HG02970 (cell line): ENCODE results near the gene DUOXA1.

ENCODE experiments used
- ATAC-seq: cut with Tn5 transposase; IDR thresholded peaks from one replicate; pipeline ENCODE4 v1.9.1; 2021; ENCODE audit warnings: mild to moderate bottlenecking, moderate library complexity, moderate number of reproducible peaks; ENCODE audit not compliant: unreplicated experiment, low FRiP score

Gene DUOXA1

GRCh38 chr15:45134046-45134445 is 4.4 kb upstream of the DUOXA1 start:
- ATAC-seq, result no peak

DNA sequence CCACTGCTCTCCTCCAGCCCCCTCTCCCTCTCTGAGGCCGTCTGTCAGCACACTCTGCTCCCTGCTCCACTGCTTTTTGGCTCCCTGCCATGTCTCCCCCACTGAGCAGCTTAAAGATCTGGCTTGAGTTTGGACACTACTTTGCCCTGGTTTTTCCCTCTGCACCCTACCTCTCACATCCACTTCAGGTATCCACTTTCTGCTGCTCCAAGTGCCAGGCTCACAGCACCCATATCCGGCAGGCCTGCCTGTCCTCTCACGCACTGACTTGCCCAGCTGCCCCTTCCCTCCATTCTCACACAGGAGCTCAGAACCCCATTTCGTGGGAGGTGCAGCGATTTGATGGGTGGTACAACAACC is 3.9 kb upstream of the DUOXA1 start:
- ATAC-seq, result no peak

GRCh38 chr15:45132844-45133560 is 3.3 kb upstream of the DUOXA1 start:
- no peak for ATAC-seq

GRCh38 chr15:45131510-45131909 is 1.8 kb upstream of the DUOXA1 start:
- ATAC-seq, result no peak

DNA sequence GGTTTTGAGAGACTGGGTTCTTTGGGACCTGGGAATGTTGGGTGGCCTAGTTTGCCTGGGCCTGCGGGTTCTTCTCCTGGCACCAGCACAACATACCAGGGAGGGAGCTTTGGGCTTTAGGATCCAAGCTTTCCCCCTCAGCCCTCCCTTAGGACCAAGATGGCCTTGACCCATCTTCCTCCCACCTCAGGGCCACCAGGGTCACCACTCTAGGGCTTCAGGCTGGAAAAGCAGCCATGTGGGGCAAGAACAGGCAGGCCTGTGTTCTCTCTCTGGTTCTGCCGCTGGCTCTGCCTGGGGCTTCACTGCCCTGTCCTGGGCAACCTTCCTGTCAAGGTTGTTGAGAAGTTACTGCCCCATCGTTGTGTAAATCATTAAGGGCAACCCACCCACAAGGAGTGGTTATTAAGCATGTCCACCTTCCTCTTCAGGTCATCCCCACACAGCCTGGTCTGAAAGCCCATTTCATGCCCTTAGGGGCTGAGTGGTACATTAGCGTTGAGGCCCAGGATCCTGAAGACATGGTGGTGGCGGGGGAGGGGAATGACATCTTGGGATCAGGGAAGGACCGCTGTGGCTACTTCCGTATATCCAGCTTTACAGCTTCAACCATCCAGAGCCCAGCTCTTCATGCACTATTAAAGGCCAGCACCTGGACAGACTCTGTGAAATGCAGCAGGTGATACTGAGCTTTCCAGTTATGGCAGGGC is 767 bp upstream of the DUOXA1 start:
- no peak for ATAC-seq

- ATAC-seq, result no peak
Measured at GRCh38 chr15:45128971-45129639, 574 bp downstream of the DUOXA1 start.

DNA sequence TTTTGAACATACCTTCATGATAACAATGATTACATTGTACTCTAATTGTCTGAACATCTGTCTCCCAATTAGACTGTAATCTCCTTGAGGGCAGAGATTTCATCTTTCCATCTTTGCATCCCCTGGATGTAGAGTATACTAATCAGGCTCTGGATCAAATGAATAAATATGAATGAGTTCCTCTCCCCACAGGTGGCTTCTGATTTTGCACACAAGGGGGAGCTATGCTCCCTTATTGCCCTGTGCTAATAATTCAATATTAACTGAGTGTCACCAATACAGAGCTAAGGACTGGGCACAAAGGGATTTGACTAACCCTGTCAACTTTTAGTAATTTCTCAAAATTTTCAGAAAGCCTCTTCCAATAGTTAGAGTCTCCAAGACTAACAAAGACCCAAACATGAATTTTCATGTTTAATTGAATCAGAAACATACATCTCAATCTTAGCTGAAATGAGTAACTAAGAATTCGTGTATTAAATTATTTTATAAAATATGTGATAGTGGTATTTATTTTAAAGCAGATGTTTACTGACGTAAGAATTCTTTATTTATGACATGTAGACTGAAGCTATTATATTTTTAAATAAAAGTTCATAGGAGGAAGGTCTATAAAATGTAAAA is 3.0 kb downstream of the DUOXA1 start:
- ATAC-seq, result no peak

DNA sequence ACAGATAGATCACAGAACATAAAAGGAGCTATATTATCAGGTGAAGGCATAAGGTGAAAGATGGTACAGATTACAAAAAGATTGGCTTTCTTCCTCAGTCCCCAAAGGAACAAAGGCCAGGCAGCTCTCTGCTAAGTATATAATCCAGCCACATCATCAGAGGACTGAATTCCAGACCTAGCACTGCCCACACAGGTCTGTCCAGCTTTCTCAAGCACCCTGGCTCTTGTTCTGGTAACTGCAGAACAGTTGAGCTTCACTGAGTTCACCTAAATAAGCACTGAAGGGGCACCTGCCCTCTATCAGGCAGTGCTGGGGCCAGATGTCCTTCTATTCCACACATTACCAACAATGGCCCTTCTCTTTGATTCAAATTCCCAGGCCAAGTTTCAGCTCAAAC is 6.3 kb downstream of the DUOXA1 start:
- no peak for ATAC-seq

DNA sequence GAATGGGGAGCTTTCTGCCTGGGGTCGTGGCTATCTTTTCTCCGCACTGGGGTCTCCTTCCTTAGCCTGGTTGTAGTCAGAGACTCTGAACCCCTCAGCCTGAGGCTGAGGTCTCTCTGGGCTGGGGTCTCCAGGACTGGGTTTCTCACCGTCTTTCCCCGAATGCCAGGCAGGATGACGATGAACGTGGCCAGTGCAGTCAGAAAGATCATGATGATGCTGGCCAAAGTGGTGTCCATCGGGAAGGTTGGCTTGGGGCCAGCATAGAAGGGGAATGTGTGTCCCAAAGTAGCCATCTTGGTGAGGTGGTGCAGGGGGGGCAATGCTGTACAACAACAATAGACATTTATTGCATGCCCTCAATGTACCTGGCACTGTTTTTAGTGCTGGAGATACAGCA is 7.0 kb downstream of the DUOXA1 start:
- ATAC-seq, result no peak

DNA sequence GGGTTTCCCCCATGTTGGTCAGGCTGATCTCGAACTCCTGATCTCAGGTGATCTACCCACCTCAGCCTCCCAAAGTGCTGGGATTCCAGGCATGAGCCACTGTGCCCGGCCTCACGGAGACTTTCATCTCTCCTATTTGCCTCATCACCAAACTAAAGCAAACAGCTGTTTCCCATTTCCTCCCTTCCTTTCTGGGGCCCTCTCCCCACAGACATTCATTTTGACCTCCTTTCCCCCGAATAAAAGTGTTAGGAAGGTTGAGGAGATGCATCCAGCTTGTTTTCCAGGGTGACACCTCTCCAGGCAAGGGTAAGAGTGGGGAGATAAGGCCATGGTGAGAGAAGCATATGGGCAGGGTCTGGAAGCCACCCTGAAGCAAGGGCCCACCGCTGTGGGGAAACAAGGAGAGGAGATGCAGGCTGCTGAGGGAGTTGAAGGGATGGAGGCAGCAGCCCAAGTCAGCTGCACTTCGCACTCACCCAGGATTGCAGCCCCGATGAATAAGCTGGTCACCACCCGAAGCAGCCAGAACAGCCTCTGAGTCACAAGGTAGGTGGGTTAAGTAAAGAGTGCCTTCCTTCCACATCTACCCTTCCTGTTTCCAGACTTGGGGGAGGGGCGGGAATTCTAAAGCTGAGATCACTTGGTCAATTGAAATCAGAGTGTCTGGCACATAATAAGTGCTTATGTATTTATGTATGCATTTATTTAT is 7.8 kb downstream of the DUOXA1 start:
- no peak for ATAC-seq

DNA sequence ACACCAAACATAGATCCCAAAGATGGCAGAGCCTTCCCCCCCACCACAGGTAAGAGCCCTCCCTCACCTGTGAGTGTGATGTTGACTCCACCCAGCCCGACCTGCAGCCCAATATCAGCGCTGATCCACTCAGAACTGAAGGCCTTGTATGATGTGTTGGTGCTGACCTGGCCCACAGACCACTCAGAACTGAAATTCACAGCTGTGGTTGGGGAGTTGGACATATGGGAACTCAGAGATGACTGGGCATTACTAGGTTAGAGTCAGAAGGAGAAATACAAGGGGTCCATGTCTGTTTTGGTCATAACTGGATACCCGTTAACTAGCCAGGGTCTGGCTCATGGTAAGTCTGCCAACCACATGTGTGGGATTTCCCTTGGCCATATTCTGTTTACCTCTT is 8.7 kb downstream of the DUOXA1 start:
- no peak for ATAC-seq

DNA sequence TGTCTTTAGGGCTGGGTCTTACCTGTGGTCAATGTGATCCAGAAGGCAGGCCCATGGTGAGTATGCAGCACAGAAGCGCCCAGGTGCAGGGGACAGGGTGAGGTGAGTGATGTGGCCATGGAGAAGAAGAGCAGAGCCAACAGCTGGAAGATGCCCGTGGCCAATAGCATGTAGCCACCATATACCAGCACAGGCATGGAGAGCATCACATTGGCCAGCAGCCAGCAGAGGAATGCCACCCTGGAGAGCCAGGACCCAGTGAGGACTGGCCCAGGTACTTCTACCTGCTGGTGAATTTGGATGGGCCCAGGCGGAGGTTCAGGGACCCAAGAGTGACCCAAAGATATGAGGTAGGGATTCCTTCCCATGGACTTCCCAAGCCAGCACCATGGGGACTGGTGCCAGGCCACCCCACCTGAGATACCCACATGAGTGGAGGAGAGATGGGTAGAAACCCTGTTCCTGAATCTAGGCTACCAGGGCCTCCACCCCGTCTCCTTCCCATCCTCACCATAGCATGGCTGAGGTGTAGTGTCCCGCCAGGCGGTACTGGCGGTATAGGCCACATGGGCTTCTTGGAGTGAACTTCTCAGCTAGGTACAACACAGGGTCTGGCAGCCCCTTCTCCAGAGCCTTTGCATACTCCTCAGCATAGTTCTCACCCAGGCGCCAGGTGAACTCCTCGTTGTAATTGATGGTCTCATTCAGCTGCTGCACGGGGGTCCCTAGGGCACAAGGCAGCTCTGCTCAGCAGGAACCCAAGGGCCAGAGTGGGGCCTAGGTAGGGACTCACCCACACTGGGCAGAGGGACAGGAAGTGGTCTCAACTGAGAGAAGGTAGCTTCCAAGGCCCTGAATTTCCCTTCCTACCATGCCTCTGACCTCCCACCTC is 9.4 kb downstream of the DUOXA1 start:
- ATAC-seq, result no peak

- ATAC-seq, result no peak
Measured at GRCh38 chr15:45118996-45119395, 10.7 kb downstream of the DUOXA1 start.

DNA sequence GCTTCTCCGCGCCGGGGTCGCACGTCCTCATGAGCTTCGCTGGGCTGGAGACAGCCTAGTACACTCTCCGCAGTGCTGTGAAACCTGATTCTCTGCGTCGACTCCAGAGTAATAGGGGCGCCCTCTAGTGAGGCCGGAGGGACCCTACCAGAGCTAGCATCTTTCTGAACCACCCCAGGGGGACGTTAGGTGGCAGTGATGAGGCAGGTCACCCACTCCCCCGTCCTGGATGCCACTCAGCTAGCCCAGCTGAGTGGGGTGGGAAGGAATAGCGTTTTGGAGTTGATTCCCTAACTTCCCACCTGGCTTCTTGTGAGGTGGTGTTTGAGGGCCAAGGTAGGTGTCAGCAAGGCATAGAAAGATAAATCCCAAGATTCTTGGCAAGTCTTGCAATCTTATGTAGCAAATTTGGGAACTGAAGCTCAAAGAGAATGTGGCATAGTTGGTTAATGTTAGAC is 11.5 kb downstream of the DUOXA1 start:
- no peak for ATAC-seq

DNA sequence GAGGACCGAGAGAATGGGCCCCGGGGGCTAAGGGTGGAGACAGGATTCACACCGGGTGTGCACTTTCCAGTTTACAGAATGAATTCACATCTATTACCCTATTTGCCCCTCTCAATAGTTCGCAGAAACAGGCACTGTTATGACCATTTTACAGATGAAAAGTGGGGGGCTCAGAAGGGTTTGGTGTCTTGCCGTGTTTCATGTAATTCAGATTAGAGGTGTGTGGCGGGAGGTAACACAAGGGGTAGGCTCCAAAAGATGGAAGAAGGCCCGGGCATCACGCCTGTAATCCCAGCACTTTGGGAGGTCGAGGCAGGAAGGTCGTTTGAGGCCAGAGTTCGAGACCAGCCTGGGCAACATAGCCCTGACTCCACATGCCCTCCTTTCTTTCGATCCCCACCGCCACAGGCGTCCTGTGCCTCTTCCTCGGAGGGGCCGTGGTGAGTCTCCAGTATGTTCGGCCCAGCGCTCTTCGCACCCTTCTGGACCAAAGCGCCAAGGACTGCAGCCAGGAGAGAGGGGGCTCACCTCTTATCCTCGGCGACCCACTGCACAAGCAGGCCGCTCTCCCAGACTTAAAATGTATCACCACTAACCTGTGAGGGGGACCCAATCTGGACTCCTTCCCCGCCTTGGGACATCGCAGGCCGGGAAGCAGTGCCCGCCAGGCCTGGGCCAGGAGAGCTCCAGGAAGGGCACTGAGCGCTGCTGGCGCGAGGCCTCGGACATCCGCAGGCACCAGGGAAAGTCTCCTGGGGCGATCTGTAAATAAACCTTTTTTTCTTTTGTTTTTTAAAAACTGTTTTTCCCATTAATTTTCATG is 12.2 kb downstream of the DUOXA1 start:
- no peak for ATAC-seq

DNA sequence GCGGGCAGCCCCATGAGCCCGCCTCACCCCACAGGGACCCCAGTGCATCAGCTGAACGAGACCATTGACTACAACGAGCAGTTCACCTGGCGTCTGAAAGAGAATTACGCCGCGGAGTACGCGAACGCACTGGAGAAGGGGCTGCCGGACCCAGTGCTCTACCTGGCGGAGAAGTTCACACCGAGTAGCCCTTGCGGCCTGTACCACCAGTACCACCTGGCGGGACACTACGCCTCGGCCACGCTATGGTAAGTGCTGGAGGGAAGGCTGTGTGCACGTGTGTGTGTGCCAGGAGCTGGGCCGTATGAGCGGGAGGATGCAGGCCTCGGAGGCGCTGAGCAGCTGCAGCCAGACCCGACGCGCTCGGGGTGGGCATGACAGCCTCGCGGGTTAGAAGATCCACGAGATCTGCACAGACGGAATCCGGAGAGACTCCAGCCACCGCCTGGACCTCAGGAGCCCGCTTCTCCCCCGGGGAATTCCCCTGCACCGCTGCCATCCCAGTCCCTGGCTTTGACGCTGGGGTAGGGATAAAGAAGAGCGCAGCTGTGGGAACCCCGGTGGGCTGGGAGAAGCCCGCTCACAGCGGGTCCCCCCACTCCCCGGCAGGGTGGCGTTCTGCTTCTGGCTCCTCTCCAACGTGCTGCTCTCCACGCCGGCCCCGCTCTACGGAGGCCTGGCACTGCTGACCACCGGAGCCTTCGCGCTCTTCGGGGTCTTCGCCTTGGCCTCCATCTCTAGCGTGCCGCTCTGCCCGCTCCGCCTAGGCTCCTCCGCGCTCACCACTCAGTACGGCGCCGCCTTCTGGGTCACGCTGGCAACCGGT is 13.0 kb downstream of the DUOXA1 start:
- ATAC-seq, result no peak

GRCh38 chr15:45116006-45116481 is 13.6 kb downstream of the DUOXA1 start:
- ATAC-seq, result no peak

DNA sequence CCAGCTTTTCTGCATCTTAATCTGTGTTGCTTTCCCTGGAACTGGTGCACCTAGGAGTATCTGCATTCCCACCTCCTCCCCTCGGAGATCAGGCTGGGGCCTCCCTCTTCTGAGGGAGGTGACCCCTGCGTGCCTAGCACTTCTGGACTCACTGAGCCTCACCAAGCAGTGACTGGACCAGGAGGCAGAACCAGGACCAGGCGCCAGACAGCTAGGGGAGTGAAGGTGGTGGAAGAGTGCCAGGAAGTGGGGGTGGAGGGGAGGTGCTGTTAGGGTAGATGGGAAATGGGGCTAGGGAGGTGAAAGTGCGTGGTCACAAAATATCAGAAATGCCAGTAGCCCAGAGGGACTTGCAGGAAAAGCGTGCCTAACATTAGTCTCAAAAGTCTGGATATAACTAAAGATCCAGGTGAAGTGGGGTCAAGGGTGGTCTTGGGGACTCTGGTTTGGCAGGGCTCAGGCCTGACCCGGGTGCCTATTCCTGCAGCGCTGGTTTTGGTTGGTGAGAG is 14.3 kb downstream of the DUOXA1 start:
- no peak for ATAC-seq
